8988T (cell line): ENCODE results near the gene SLC1A1.

Experiments
- DNase-seq: peaks from one replicate; pipeline ENCODE4 v3.0.0; 2011

The SLC1A1 gene

GRCh38 chr9:4547016-4547415 is 56.7 kb downstream of the SLC1A1 start:
- no peak for DNase-seq

GRCh38 chr9:4548811-4549725 is 58.8 kb downstream of the SLC1A1 start:
- peak; percentile 37 for DNase-seq

GRCh38 chr9:4549751-4550295 is 59.6 kb downstream of the SLC1A1 start:
- DNase-seq, result no peak

- no peak for DNase-seq
Observed at GRCh38 chr9:4550777-4551484, 60.7 kb downstream of the SLC1A1 start.

- no peak for DNase-seq
Observed at GRCh38 chr9:4553951-4554381, 63.7 kb downstream of the SLC1A1 start.

DNA sequence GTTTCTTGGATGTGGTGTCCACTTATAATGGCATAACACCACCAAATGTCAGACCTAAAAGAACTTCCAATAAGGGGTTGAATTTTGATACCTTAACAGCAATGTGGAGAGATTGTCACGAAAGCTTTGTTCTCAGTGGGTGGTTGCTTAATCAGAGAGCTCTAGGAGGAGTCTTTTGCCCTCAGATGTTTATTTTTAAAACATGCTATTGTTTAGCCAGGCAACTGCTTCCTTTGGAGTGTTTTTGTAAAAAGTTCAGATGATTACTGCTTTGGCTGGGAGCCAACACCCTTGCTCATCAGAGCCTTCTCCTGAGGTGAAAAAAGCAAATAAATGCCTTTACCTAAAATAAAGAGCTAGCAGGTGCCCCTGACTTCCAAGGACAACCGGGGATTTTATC is 65.0 kb downstream of the SLC1A1 start:
- no peak for DNase-seq

- DNase-seq, result no peak
Observed at GRCh38 chr9:4558371-4558998, 68.2 kb downstream of the SLC1A1 start.

DNA sequence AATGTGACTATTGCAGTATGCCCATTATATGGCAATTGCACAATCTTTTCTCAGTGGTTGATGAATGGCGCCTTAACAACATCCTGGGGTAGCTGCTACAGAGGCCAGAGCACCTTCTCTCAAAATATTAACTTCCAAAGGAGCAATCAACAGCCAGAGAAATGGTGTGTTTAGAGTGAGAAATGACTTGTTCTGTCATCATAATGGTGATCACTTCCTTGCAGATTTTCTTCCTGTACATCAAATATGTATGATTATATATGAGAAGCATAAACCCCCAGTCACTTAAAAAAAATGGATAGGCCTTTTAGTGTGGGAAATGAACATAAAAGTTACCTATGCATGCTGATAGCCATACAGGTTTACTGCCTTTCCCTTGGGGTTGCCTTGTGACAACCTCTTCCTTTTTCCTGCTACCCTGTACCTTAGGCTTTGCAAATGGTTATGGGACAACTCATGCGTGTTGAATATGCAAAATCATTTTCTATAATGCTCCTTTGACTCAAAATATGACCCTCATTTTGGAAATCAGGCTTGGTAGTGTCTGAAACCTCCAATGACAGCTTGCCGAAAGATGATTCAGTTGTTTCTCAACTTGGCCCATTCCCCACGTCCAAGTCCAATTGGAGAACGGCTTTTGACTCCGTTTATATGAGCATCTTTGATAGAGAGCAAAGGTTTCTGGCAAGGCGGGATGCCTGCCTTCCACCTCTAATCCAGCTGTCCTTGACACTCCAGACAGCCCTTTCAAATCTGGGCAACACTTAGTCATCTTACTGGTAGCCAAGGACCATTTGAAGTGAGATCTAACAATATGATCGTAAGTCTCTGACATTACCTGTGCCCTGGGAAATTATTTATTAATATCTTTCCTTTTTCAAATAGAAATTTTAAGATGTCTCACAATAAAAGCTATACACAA is 69.3 kb downstream of the SLC1A1 start:
- no peak for DNase-seq

GRCh38 chr9:4563105-4563504 is 72.8 kb downstream of the SLC1A1 start:
- DNase-seq, result no peak

- no peak for DNase-seq
Observed at GRCh38 chr9:4566806-4567205, 76.5 kb downstream of the SLC1A1 start.

GRCh38 chr9:4567601-4568000 is 77.3 kb downstream of the SLC1A1 start:
- no peak for DNase-seq

DNA sequence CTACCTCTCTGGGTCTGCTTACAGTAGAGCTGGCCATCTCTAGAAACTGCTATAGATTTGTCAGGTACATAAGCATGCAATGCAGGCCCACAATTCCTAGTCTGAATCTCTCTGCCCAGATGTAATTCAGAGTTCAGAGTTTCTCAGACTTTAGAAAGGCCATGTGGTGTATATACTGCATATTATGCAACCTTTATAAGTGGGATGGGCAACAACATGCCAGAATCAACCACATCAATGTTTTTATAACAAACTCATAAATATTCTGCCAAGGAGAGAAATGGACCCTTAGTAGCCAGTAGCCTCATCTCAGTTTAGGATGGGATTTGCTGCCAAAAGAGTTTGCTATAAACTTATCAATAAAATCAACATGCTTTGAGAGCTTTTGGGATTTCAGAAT is 78.8 kb downstream of the SLC1A1 start:
- DNase-seq, result no peak

DNA sequence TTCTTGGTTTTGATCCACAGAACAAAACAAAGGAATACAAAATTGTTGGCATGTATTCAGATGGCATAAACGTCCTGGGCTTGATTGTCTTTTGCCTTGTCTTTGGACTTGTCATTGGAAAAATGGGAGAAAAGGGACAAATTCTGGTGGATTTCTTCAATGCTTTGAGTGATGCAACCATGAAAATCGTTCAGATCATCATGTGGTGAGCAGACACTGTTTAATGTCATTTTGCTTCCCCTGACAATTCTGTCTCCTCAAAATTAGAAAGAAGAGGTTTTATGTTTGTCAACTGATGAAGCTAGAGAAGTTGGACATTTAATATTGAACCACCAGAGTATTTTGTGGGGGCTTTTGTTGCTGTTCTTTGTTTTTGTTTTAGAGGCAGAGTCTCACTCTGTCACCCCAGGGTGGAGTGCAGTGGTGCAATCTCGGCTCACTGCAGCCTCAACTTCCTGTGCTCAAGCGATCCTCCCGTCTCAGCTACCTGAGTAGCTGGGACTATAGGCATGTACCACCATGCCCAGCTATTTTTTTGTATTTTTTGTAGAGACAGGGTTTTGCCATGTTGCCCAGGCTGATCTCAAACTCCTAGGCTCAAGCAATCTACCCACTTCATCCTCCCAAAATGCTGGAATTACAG is 82.0 kb downstream of the SLC1A1 start:
- no peak for DNase-seq

- DNase-seq, result no peak
Observed at GRCh38 chr9:4573176-4573575, 82.9 kb downstream of the SLC1A1 start.

DNA sequence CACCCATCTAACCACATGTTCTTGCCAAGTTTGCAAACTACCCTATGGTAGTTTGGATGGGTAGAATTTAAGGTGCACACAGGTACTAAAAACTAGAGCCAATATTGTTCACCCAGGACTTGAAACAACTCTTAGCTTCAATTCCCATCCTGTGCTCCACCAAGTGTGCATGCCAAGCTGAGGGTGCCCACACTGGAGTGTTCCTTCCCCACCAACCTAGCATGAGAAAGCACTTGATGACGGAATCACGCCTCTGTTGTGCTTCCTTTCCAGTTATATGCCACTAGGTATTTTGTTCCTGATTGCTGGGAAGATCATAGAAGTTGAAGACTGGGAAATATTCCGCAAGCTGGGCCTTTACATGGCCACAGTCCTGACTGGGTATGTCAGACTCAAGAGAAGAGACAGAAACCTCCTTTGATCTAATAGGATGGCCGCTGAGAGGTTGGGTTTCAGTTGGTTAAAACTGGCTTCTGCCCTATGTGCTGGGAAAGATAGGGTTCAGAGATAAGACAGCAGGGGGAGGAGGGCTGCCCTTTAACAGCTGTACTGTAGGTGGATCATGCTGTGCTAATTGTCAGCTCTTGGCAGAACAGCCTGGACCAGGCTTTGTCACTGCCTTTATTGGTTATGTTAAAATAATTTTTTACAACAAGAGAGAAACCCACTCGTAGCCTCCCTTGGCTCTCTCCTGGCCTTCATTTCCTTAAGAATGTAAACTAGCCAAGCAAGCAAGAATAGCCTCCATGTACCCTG is 83.5 kb downstream of the SLC1A1 start:
- no peak for DNase-seq

- no peak for DNase-seq
Observed at GRCh38 chr9:4574657-4575243, 84.5 kb downstream of the SLC1A1 start.

GRCh38 chr9:4575997-4576396 is 85.7 kb downstream of the SLC1A1 start:
- no peak for DNase-seq

DNA sequence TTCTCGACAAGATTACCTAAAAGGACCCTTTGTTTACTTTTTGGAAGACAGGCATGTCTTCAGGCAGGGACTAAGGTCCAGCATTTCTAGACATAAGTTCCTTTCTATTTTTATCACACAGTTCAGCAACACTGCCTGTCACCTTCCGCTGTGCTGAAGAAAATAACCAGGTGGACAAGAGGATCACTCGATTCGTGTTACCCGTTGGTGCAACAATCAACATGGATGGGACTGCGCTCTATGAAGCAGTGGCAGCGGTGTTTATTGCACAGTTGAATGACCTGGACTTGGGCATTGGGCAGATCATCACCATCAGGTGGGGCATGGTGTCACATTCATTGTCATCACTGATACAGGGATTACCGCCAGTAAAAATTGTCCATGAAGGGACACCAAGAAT is 86.2 kb downstream of the SLC1A1 start:
- no peak for DNase-seq

DNA sequence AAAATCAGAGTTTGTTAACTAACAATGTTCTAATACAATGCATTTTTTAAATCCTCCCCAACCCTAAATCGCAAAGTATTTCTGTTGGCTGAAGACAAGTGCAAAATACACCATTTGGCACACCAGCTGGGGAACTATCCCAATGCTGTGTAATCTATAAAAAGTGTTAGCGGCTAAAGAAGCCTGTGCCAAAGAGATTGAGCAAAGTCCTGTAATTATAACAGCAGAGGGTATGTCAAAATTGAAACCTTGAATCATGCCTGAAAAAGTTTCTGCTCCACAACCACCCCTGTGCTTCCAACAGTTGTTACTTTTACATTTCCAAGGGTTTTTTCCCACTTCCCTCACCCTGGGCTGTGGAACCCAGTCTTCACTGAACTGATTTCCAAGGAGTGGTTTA is 88.7 kb downstream of the SLC1A1 start:
- DNase-seq, result no peak

DNA sequence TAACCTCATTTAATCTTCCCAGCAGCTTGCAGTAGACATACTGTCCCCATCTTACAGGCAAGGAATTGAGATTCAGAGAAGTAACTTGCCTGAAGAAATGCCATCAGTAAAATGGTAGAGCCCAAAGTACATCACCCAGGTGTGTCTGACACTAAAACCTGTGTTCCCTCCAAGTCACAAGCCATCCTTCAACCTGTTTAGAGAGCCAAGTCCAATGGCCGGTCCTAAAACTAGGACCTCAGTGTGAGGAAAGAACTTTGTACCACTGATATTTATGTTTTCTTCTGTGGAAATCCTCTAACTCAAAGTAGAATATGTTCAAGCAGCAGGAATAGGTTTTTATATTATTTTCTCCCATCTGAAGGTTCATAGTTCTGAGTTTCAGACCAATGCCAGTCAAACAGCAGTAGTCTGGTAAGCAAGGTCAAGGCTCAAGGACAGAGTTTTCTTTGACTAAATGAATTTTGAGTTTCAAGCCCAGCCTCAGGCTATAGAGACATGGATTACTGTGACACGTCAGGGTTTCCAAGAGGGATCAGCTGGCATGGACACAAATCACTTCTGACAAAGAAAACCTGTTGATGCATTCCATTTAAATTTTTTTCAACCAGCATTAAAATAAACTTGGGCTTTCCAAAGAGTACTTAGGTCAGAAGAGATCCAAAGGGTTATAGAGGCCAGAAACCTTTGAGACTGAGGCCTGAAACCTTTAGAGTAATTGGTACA is 90.9 kb downstream of the SLC1A1 start:
- no peak for DNase-seq
